Stimulated activated CD4-positive, alpha-beta T cell treated with anti-CD3 and anti-CD28 coated beads, Interleukin-4, amount 100 ng/mL, for 48 hours (primary cell): Measurements from ENCODE around the gene PAEP.

Experiments
- DNase-seq, 2 donors: peaks; one replicate each; pipeline ENCODE4 v3.0.0-alpha.2; 2020; ENCODE audit warnings: low read depth in 2 of 2

The PAEP gene

GRCh38 chr9:135601988-135602387 lies 40.4 kb downstream of the PAEP start:
- DNase-seq: no peak

- DNase-seq: peak; percentile 20 to 55
These were observed 41.4 kb downstream of the PAEP start for GRCh38 chr9:135602789-135603481.

GRCh38 chr9:135604437-135605237 lies 43.1 kb downstream of the PAEP start:
- DNase-seq: no peak

GRCh38 chr9:135605238-135605781 lies 43.8 kb downstream of the PAEP start:
- DNase-seq: no peak

DNA sequence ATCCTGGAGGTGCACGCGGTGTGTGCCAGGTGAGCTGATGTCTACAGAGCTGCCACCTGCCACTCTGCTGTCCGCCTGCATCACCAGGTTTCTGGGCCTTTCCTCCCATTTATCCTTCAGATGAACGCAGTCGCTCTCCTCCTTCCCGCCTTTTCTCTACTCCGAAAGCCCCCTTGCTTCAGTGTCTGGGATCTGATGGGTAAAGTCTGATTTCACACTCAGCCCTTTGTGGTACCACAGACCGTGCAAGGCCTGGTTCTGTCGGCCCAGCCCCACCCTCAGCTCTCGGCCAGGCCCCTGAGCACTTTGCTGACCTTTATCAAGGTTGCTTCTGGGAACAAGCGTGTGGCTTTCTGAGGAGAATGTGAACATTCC lies 45.3 kb downstream of the PAEP start:
- no peak for DNase-seq

DNA sequence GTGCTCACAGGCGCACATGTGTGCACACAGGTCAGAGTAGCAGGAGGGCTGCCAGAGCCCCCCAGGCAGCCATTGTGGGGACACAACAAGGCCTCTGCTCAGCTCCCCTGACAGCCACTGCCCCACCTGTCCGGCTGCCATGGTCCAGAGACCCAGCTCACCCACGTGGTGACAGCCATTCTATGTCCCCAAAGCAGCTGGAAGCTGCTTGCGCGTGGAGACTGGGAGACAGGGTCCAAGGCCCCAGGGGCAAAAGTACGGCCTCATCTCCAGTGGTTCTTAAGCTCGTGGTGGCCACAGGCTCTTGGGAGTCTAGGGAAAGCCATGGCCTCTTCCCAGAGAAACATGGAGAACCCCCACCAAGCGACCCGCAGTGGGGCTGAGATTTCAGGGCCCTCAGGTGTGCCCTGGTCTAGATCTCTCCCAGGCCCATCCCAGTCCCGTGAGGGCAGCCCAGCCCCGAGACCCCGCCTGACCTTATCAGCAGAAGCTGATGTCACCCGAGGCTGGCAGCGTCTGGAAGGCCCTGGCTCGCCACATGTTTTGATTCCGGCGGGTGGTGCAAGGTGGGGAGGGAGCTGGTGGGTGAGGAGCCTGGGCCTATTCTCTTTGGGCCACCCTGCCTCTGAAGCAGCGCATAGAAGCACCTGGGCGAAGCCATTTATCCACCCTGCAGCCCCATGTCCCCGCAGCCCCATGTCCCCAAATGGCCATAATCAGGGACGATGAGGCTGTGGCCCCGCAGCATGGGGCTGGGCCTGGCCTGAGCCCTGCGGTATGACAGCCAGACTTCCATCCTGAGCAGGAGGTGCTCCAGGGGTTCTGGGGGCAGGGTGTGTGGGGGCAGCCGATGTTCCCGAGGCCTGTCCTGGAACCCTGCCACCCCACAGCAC lies 46.1 kb downstream of the PAEP start:
- DNase-seq: no peak

- DNase-seq: no peak
These were observed 46.9 kb downstream of the PAEP start for GRCh38 chr9:135608294-135608998.

DNA sequence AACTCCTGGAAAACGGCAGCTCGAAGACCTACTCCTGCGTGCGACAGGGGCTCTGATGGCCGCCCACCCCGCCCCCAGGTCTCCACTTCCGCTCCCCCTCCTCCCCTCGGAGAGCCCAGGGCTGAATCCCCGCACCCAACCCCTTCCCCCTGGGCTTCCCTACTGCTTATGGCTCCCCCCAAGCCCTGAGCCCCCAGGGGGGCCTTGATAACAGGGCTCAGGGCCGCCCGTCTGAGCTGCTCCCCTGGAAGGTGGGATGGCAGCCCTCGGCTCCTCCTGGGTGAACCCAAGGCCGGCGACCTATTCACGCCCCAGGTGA lies 47.4 kb downstream of the PAEP start:
- no peak for DNase-seq

DNA sequence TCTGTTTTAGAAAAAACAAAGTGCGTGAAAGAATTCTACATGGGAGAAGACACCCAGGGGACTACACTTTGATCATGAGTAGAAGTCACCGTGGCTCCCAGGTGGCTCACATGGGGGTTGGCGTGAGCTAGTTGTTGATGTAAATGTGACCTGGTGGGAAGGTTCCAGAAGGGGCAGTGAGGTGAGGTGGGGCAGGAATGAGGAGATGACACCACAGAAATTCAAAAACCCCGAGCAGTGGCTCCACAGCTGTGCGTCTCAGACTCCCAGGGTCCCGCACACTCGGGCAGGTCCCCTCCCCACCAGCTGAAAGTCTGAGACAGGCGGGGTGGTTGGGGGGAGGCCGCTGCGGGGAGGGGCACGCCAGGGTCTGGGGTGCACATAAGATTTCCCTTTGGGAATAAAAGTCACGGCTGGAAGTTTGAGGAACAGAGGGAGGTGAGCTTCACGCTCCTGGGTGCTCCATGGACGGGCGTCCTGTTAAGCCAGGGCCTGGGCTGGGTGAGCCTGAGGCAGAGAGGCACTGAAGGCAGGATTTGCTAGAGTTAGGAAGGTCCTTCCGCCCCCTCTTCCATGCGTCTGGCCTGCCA lies 47.9 kb downstream of the PAEP start:
- DNase-seq: no peak

GRCh38 chr9:135610290-135611141 lies 49.0 kb downstream of the PAEP start:
- no peak for DNase-seq

GRCh38 chr9:135611142-135611874 lies 49.8 kb downstream of the PAEP start:
- no peak for DNase-seq

- no peak for DNase-seq
These were observed 50.3 kb downstream of the PAEP start for GRCh38 chr9:135611875-135612209.

DNA sequence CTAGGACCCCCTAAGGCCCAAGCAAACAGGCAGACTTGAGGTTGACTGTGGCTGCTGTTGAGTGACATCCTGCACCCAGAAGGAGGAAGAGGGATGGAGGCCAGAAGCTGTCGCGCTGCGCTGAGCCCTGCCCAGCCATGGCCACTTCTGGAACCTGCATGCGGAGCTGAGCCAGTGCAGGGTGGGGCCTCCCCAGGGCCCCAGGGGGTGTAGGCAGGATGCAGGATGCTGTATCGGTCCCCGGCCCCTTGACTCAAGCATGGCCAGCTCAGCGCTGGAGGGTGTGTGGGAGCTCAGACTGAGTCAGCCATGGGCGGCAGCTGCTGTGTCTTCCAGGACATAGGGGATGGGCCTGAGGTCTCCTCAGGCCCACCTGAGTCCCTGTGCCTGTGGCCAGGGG lies 50.9 kb downstream of the PAEP start:
- no peak for DNase-seq

DNA sequence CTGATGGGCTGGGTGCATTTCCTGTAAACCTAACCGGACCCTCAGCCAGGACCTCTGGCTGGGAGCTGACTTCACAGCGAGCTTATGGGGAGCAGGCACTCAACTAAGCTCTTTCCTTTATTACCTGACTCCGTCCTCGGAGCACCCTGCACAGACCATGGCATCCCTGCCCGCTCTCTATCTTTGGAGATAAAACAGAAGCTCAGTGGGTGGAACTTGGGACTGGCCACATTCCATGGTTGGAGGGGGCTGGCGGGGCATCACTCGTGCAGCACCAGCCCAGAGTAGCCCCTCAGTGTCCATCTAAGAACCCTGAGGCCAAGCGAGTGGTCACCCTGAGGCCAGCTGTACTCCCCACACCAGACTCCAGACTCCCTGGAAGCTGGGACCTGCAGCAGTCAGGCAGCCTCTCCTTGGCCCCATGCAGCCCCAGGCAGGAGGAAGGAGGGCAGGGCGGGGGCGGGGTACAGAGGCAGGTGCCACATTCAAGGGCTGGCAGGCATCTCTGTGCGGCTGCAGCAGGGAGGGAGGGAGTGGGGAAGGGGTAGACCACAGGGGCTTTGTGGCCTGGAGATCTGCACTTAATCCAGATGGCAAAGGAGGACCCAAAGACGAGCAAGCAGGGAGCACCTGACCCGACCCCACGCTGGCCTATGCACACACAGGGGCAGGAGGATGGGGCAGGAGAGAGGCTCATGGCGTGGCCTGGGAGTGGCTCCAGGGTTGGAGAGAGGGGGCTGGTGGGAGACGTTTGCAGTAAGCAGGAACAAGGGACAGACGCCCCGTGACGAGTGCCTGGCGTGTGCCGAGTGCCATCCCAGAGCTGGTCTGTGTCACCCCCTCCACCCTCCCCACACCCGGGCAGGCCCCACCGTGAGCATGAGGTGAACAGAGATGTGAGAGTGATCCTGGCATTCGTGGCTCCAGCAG lies 51.7 kb downstream of the PAEP start:
- DNase-seq: no peak

DNA sequence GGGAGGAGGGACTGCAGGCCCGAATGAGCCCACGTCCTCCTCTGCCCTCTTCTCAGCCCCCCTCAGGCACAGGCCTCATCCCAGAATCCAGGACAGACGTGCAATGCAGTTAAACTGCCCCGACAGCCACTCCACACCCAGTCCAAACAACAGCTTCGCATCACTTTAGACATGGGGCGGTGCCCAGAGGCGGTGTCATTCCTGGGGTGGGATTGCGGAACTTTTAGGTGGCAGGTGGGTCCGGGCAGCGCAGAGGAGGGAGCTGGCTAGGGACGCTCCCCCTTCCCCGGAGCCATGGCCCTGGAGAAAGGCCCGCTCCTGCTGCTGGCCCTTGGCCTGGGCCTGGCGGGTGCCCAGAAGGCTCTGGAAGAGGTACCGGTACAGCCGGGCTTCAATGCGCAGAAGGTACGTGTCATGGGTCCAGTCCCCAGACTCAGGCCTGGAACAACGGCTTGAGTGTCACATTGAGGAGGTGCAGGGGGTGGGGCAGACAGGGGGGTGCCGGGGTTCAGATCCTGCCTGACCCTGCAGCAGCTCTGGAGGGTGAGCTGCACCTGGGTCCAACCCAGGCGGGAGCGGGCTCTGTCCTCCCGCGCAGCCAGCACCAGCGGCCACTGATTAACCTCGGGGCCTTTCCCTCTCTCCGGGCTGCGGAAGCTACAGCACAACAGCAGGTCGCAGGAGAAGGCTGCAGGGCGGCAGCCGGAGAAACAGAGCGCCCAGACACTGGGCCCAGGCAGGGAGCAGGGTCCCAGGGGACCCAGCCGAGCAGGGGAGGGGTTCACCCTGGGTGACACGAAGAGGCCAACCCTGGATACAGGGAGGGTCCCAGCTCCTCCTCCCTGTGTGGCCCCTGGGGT lies 52.6 kb downstream of the PAEP start:
- DNase-seq: no peak

- DNase-seq: no peak
These were observed 53.5 kb downstream of the PAEP start for GRCh38 chr9:135614821-135615665.
